ENCODE results near the gene HBB.

HBB gene

DNA sequence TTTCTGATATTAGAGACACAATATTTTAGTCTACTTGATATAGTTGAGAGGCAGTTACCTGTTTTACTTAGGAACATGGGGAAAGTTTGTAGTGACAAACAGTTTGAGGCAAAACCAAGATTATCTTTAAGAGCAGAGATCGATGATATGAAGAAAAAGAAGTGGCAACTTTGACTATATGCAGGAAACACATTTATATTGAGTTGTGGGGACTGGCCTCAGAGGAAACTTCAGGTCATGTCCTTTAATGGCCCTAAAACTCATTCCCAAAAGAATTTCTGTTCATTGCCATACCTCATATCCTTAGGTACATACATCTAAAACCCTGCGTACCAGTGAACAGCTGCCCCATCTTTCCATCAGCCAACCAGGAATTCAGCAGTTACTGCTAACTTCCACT lies 18.3 kb upstream of the HBB start:
- no peak for DNase-seq (ENCODE audit: extremely low read depth, low read depth)
- TF ChIP-seq, protein P1, sequence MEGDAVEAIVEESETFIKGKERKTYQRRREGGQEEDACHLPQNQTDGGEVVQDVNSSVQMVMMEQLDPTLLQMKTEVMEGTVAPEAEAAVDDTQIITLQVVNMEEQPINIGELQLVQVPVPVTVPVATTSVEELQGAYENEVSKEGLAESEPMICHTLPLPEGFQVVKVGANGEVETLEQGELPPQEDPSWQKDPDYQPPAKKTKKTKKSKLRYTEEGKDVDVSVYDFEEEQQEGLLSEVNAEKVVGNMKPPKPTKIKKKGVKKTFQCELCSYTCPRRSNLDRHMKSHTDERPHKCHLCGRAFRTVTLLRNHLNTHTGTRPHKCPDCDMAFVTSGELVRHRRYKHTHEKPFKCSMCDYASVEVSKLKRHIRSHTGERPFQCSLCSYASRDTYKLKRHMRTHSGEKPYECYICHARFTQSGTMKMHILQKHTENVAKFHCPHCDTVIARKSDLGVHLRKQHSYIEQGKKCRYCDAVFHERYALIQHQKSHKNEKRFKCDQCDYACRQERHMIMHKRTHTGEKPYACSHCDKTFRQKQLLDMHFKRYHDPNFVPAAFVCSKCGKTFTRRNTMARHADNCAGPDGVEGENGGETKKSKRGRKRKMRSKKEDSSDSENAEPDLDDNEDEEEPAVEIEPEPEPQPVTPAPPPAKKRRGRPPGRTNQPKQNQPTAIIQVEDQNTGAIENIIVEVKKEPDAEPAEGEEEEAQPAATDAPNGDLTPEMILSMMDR (IDR thresholded peaks at IDR 0.05; ENCODE audit: low read depth, low read length): no peak

DNA sequence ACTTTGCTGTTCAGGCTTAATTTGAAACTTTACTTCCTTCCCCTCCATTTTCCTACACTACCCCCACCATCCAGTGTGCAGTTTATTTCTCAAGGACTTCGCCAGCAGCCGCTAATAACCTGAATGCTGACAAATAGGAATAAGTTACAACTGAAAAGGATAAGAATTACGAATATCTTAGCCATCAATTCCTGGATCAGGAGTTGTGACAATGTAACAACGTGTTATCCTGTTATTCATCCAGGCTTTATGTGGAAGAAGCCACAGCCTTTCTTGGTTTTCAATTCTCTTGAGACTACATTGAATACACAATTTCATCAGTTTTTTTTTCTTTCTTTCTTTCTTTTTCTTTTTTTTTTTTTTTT lies 16.9 kb upstream of the HBB start:
- TF ChIP-seq, protein P1 (IDR thresholded peaks at IDR 0.05; ENCODE audit: low read depth, low read length): no peak
- no peak for DNase-seq (ENCODE audit: extremely low read depth, low read depth)

DNA sequence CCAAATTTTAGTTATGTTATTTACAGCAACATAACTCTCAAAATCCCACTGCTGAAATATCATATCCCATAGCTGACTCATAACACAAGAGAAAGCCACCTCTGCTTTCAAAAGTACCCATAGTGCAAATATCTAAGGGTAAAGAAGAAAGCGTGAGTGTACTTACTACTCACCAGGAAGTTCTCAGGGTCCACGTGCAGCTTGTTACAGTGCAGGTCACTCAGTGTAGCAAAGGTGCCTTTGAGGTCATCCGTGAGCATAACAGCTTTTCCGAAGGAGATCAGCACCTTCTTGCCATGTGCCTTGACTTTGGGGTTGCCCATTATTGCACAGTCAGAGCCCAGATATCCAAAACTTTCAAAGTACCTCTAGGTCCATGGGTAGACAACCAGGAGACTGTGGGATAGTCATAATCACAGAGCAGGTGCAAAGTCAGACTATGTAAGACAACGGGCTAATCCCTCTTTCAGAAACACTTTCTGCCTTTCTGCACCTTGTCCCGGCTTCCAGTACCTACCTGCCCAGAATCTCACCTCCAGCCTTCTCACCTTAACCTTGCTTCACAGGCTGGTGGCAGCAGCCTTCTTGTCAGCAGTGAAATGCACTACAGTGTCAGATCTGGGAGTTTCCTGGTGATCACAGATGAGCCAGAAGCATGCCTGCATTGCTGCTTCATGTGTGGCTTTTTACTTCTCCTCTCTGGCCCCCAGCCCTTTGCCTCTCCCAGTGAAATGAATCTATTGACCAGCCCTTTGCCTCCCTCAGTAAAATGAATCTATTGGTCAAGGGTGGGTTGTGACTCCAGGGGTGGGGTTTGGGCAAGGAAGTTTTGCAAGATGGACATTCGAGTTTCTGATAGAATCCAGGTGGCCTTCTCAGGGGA lies 16.3 kb upstream of the HBB start:
- DNase-seq (ENCODE audit: extremely low read depth, low read depth): no peak
- TF ChIP-seq, protein P1 (IDR thresholded peaks at IDR 0.05; ENCODE audit: low read depth, low read length): no peak

DNA sequence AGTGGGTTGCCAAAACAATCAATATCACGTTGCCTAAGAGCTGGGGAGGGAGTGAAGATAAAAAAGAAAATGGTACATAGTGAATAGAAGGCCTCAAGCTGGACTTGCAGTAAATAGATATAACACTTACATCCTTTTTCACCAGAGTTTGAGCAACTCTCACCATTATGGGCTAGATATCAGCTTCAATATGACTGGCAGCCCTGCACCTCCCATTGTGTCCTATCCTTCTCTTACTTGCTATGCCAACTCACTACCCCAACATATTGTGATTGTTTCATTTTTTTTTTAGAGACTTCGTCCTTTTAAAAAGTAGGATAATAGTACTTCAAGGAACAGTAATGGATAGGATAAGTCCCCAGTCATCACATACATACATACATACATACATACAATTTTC lies 15.3 kb upstream of the HBB start:
- no peak for DNase-seq (ENCODE audit: extremely low read depth, low read depth)
- TF ChIP-seq, protein P1 (IDR thresholded peaks at IDR 0.05; ENCODE audit: low read depth, low read length): no peak

DNA sequence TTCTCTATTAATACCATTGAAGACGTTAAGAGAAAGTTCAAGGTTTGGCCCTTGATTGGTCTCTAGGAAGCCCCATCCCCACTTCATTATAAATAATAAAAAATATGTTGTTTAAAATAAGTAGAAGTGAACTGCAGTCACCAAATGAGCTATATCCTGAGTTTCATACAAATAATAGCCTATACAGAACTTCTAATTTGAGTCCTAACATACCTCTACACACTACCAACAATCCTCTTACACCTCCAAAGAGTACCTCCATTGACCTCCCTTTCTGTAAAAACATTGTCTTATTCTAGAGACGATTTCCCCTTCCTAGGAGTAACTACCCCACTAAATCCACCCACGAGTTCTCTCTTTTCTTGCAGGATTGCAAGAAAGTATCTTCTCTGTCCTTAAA lies 14.6 kb upstream of the HBB start:
- TF ChIP-seq, protein P1 (IDR thresholded peaks at IDR 0.05; ENCODE audit: low read depth, low read length): no peak
- no peak for DNase-seq (ENCODE audit: extremely low read depth, low read depth)

DNA sequence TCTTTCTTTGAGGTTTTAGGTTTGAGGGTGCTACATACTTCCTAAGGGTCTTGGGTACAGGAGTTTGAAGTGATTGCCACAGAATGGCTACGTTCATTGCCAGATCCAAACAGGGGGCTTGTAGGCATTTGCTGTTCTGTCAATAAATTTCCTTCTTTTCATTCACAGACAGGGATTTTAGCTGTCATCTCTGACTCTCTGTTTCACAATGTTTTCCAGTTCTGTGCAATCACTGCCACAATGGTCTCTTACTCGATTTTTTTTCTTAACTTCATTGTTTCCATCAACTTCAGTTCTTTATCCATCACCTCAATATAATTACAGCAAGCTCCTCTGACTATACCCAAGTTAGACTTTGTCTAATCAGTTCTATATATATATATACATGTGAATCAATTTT lies 13.6 kb upstream of the HBB start:
- DNase-seq (ENCODE audit: extremely low read depth, low read depth): no peak
- TF ChIP-seq, protein P1 (IDR thresholded peaks at IDR 0.05; ENCODE audit: low read depth, low read length): no peak

DNA sequence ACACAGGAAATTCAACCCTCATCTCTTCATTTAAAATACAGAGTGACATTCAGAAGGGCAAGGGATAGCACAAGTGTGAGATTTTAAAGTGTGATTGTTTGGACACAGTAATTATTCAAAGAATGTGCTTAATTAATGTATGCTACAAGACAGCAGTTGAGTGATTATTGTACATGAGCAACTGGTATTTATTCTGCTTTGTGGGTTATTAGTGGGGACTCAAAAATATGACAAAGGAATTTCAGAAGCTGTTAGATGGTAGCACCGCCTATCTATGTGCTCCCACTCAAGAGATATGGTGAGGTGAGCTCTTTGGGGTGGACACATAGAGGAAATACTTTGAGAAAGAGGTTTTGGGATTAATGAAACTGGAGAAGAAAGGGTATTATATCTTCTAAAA lies 13.2 kb upstream of the HBB start:
- DNase-seq (ENCODE audit: extremely low read depth, low read depth): no peak
- TF ChIP-seq, protein P1 (IDR thresholded peaks at IDR 0.05; ENCODE audit: low read depth, low read length): no peak
